HG03520 (cell line): ENCODE measurements around the gene SIN3B.
"Not testable (repeated sequence)": the region's sequence is repeated elsewhere in the genome, so short reads cannot be mapped to it uniquely, and the experiment has no call there.

Experiments
- ATAC-seq: cut with Tn5 transposase; IDR thresholded peaks from one replicate; pipeline ENCODE4 v1.9.1; 2021; ENCODE audit warnings: mild to moderate bottlenecking, moderate library complexity; ENCODE audit not compliant: unreplicated experiment

The SIN3B gene, protein sequence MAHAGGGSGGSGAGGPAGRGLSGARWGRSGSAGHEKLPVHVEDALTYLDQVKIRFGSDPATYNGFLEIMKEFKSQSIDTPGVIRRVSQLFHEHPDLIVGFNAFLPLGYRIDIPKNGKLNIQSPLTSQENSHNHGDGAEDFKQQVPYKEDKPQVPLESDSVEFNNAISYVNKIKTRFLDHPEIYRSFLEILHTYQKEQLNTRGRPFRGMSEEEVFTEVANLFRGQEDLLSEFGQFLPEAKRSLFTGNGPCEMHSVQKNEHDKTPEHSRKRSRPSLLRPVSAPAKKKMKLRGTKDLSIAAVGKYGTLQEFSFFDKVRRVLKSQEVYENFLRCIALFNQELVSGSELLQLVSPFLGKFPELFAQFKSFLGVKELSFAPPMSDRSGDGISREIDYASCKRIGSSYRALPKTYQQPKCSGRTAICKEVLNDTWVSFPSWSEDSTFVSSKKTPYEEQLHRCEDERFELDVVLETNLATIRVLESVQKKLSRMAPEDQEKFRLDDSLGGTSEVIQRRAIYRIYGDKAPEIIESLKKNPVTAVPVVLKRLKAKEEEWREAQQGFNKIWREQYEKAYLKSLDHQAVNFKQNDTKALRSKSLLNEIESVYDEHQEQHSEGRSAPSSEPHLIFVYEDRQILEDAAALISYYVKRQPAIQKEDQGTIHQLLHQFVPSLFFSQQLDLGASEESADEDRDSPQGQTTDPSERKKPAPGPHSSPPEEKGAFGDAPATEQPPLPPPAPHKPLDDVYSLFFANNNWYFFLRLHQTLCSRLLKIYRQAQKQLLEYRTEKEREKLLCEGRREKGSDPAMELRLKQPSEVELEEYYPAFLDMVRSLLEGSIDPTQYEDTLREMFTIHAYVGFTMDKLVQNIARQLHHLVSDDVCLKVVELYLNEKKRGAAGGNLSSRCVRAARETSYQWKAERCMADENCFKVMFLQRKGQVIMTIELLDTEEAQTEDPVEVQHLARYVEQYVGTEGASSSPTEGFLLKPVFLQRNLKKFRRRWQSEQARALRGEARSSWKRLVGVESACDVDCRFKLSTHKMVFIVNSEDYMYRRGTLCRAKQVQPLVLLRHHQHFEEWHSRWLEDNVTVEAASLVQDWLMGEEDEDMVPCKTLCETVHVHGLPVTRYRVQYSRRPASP

DNA sequence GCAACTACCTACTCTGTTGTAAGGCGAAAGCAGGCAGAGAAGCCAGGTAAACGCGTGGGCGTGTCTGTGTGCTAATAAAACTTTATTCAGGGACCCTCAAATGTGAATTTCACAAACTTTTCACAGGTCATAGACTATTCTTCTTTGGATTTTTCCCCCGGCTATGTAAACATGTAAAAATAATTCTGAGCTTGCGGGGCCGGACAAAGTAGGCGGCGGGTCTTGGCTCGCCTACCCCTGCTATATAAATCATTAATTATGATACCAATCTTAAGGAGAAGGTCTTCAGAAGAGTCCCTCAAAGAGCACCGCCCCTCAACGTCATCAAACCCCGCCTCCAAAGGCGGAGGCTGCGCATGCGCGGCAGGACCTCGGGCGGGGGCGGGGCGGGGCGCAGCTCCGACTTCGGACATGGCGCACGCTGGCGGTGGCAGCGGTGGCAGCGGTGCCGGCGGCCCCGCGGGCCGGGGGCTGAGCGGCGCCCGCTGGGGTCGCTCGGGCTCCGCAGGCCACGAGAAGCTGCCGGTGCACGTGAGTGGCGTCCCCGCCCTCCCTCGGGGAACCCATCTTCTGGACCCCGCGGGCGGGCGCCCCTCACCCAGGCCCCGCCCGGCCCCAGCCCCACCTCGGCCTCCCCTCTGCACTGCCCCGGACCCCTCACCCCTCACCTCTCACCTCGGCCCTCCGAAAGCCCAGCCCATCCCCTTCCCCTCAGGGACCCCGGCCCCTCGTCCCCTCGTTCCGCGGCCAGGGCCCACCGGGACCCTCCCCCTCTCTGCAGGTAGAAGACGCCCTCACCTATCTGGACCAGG lies at the start of gene SIN3B:
Gene SIN3B (plus strand): TSS at position 389 of the 812 bp plus-strand sequence. CDS start 23 bp downstream, at position 412.
- no peak for ATAC-seq

DNA sequence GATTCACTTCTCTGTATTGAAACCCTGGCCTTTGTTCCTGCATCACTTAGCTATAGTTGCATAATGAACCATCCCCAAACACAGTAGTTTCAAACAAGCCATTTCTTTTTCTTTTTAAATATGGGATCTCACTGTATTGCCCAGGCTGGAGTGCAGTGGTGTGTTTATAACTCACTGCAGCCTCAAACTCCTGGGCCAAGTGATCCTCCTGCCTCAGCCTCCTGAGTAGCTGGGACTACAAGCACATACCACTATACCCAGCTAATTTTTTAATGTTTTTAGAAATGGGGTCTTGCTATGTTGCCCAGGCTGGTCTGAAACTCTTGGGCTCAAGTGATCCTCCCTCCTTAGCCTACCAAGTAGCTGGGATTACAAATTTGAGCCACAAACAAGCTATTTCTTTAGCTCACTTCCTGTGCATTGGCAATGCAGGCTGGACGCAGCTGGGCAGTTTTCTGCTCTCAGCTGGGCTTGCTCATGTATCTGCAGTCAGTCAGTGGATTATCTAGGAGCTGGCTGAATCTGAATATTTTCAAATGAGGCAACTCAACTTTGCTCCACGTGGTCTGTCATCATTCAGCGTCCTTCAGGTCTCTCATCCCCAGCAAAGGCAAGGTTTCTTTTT lies 49.5 kb upstream of the SIN3B start:
- ATAC-seq: no peak

DNA sequence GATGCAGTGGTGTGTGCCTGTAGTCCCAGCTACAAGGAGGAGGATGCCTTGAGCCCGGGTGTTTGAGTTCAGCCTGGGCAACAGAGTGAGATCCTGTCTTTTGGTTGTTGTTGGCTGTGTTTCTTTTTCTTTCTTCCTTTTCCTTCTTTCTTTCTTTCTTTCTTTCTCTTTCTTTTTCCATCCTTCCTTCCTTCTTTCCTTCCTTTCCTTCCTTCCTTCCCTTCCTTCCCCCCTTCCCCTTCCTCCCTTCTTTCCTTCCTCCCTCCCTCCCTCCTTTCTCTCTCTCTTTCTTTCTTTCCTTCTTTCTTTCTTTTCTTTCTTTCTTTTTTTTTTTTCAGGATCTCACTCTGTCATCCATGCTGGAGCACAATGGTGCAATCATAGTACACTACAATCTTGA lies 46.5 kb upstream of the SIN3B start:
- ATAC-seq: no peak

DNA sequence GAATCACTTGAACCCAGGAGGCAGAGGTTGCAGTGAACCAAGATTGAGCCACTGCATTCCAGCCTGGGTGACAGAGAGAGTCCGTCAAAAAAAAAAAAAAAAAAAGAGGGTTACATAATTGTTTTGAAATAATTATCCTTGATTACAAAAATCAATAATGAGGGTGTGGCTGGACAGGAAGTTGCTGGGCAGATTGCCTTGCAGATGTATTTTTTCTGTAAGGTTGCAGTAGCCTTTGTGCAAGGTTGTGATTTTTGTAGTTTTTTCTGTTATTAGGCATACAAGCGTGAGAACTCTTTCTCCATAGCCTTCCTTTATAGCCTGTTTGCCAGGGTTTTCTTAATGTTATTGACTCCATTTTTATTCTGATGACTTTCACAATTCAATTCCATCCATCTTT lies 40.7 kb upstream of the SIN3B start:
- ATAC-seq: no peak

DNA sequence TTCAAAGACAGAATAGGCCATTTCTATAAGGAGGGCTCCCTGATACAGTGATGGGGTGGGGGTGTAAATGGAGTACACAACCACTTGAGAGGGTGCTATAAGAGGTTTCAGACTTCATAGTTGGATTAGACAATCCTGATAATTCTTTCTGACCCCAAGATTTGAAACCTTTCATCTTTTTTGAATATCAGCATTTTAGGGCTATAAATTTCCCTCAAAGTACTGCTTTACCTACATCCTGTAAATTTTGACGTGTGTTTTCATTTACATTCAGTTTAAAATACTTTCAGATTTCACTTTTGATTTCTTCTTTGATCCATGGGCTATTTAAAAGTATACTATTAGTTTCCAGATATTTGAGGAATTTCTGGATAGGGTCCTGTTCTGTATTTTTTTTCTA lies 40.0 kb upstream of the SIN3B start:
- no peak for ATAC-seq

DNA sequence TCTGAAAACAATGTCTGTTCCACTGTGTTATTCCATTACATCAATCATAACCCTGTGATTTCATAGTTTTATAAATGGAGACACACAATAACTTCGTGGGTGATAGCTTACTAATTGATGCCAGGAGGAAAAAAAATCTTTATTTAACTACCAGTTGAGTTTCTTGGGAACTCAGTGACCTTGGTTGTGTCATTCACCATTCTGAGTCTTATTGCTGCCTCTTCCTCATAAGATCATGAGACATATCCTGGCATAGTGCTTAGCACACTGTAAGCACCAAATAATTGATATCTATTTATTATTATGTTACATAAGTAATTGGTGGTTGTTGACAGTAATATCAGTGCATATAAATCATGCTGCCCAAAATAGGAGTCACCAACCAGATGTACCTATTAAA lies 39.1 kb upstream of the SIN3B start:
- no peak for ATAC-seq

DNA sequence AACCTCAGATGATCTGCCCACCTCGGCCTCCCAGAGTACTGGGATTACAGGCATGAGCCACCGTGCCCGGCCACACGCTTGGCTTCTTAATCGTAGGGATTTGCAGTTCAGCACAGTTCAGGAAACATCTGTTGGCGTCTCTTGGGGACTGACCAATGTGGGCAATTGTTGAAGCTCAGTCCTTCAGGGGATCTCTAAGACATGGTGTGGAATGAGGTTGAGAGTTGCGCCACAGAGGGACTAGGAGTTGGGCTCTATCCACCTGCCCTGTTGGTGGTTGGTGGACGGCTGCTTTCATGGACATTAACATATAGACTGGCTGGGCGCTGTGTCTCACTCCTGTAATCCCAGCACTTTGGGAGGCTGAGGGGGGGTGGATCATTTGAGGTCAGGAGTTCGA lies 37.3 kb upstream of the SIN3B start:
- no peak for ATAC-seq

DNA sequence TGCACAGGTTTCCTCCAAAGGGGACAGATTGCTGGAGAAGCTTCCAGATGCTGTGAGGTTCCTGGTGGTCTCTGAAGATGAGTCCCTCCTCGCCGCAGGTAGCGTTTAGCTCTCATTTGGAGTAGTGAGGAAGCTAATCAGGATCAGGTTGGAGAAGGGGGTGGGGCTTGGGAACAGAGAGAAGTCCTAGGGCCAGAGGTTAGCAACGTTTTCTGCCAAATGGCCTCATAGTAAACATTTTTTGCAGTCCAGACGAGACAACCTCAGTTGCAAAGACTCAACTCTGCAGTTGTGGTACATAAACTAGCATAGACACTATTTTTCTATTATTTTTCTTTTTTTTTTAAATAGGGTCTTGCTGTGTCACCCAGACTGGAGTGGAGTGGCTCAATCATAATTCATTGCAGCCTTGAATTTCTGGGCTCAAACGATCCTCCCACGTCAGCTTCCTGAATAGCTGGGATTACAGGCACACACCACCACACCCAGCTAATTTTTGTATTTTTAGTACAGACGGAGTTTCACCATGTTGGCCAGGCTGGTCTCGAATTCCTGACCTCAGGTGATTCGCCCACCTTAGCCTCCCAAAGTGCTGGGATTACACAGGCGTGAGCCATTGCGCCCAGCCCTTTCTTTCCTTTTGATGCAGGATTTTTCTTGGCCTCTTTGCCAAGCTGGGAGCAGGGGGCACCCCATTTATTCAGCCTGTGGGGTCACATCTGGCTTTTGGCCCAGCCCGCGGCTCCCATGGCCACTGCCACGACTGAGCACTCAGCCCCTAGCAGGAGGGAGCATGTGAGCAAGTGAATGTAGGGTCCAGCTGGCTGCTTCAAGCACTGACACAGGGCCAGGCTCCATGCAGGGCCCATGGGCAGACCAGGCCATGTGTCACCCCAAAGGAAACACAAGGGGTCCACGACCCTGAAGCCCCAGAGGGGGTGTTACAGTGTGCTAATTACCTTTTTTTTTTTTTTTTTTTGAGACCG lies 34.4 kb upstream of the SIN3B start:
- ATAC-seq: no peak

DNA sequence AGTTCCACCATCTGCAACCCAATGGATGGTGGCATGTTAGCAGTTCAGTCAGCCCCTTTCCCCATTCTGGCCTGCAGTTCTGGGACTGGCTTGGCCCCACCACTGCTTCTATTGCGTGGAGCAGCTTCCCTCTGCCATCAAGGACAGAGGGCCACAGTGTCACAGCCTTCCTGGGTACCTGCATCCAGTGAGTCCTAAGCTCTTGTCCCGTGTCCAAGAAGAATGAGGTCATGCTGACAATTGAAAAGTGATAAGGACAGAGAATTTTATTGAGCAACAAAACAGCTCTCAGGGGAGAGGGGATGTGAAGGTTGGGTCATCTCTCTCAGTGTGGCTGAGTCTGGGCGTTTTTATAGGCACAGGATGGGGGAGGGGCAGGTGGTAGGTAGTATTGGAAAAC lies 33.5 kb upstream of the SIN3B start:
- ATAC-seq: no peak

DNA sequence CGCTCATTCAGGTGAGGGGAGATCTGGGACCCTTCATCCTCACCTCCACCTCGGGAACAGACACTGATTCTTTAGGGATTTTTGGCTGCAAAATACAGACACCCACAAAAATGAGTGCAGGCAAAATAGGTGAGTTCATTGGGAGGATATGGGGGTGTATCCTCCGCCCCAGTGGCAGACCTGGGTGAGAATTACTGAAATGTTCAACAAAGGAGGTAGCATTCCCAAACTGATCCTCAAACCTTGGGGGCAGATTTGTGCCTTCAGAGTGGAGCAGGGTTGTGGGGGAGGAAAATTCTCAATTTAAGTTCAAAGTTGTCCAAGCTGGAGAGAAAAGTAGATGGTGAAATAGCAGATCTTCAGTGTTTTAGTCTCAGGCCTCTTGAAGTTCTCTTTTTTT lies 31.3 kb upstream of the SIN3B start:
- ATAC-seq: no peak

DNA sequence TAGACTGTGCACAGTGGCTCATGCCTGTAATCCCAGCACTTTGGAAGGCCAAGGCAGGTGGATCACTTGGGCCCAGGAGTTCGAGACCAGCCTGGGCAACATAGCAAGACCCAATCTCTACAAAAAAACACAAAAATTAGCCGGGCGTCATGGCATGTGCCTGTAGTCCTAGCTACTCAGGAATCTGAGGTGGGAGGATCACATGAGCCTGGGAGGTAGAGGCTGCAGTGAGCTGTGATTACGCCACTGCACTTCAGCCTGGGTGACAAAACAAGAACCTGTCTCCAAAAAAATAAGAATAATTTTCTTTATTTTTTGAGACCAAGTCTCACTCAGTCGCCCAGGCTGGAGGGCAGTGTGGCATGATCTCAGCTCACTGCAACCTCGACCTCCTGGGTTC lies 30.9 kb upstream of the SIN3B start:
- not testable (repeated sequence) for ATAC-seq

DNA sequence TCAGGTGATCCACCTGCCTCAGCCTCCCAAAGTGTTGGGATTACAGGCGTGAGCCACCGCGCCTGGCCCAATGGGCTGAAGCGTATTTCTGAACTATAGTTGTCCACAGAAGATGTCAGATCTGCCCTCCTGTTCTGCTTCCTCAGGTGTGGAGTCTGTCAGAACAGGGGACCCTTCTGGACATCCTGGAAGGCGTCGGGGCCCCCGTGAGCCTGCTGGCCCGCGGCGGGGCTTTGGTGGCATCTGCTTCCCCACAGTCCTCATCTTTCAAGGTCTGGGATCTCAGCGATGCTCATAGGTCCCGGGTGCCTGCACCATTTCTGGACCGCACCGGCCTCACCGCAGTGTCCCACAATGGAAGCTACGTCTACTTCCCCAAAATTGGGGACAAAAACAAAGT lies 29.5 kb upstream of the SIN3B start:
- no peak for ATAC-seq

DNA sequence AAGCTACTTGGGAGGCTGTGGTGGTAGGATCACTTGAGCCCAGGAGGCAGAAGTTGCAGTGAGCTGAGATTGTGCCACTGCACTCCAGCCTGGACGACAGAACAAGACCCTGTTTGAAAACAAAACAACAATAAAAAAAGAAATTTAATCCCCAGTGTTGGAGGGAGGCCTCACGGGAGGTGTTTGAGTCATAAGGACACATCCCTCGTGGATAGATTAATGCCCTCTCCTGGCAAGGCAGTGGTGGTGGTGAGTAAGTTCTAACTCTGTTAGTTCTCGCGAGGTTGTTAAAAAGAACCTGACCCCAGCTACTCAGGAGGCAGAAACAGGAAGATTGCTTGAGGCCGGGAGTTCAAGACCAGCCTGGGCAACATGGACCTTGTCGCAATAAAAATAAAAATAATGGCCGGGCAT lies 27.6 kb upstream of the SIN3B start:
- ATAC-seq: no peak

DNA sequence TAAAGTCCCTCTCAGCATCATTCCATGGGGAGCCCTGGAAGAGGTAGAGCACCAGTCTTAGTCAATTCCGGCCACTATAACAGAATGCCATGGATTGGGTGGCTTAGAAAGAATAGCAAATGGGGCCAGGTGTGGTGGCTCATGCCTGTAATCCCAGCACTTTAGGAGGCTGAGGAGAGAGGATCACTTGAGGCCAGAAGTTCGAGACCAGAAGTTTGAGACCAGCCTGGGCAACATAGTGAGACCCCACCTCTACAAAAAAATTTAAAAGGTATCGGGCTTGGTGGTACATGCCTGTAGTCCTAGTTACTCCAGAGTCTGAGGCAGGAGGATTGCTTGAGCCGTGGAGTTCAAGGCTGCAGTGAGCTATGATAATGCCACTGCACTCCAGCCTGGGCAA lies 25.0 kb upstream of the SIN3B start:
- no peak for ATAC-seq

DNA sequence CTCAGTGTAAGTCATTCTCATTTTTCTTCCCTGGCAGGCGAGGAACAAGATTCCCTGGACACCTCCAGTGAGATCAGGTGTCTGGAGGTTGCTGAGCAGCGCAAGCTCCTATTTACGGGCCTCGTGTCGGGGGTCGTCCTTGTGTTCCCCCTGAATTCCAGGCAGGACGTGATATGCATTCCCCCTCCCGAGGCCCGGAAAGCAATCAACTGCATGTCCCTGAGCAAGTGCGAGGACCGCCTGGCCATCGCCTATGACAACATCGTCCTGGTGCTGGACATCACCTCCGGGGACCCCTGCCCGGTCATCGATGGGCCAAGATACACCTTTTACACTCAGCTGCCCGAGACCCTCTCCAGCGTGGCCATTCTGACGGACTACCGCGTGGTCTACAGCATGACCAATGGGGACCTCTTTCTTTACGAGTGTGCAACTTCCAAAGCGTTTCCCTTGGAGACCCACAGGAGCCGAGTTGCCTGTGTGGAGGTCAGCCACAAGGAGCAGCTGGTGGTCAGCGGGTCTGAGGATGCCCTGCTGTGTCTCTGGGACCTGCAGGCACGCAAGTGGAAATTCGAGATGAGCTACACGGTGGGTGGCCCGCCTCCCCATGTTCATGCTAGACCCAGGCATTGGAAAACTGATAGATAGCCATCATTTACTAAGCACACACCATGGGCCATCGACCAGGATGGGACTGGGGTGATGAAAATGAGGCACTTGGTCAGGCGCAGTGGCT lies 21.5 kb upstream of the SIN3B start:
- ATAC-seq: no peak

DNA sequence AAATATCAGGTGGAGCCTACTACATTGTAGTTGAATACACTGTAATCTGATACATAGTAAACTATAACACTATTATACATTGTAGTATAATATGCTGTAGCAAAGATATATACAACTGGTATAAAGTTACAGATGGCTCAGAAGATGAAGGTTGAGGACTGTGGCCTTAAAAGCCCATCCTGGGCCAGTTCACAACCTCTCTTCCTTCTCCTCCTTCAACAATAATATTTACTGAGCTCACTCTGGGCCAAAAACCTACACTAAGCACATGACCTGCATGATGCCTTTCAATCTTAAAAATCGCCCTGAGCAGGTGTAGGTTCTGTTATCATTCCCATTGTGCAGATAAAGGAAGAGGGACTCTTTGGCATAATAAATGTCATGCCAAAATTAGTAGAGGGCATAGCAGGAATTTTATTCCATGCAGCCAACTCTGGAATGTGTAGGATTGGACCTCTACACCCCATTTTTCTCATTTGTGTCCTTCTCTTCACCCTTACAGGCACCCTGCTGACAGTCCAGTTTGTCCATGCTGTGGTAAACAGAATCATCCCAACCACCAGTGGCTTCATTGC lies 14.6 kb upstream of the SIN3B start:
- ATAC-seq: no peak

DNA sequence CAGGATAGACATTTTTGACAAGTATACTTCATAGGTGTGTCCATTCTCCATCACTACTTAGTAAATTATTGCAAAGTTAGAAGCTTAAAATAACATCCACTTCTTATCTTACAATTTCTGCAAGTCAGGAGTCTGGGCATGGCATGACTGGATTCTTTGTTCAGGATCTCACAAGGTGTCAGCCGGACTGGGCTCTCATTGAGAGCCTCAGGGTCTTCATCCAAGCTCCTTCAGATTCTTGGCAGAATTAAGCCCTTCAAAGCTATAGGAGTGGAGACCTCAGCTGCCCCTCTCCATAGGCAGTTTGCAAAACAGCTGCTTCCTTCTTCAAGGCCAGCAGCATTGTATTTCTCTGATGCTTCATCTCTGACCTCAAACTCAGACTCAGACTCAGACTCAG lies 9.1 kb upstream of the SIN3B start:
- ATAC-seq: no peak

DNA sequence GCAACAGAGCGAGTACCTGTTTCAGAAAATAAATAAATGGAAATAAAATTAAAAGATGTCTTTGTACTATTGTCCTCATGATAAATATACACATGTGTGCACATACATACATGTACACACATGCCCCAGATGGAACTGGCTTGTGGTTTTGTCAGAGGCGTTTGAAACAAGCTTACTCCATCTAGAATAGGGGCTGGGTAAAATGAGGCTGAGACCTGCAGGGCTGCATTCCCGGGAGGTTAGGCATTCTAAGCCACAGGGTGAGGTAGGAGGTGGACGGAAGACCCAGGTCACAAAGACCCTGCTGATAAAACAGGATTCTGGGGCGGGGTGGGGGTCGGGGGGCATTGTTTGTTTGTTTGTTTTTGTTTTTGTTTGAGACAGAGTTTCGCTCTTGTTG lies 8.1 kb upstream of the SIN3B start:
- ATAC-seq: no peak
